ENCODE results near the gene EVX2.

DNA sequence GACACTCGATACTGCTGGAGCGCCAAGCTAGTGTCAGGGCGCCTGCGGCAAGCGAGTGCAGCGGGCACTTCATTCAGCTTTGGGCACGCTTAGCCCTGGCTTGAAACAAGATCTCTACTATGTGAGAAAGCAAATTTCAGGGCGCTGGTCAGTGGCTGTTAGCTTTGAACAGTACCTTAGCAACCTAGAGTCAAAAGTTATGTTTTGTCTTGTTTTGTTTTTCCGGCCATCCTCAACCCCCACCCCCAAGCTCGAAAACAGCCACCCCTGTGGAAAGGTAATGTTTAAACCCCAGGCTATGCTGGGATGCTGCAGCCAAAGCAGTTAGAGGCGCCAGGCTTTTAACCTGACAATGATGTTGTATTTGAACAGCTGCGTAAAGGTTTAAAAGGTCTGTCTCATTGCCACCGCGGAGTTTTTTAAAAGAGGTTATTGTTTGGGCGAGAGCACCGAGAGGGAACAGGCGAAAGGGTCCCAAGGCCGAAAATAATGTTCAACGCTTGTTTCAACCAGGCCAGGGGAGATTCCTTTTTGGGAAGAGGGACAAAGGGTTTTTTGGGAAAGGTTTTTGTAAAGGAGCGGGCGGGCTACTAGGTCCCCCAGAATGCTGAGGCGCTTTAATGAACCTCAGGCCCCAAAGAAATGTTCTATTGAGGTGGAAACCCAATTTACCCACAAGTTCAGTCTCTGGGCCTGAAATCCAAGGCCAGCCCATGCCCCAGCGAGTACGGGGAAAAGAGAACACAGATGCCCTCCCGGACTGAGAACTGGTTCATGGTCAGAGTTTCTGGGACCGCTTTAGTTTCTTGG, 30.6 kb upstream of the EVX2 start:
- no peak for TF ChIP-seq CTCF (IDR thresholded peaks at IDR 0.05)
- TF ChIP-seq POLR2AphosphoS5 (IDR thresholded peaks at IDR 0.05): no peak

Measured in prostate gland (tissue), 2 donors.